D721Med (cell line): Measurements from ENCODE around the gene LSP1.
"Not testable (repeated sequence)": the region's sequence is repeated elsewhere in the genome, so short reads cannot be mapped to it uniquely, and the experiment has no call there.

Source experiments
- DNase-seq: peaks from one replicate; pipeline ENCODE4 v3.0.0; 2011; ENCODE audit warnings: low spot score; ENCODE audit not compliant: insufficient read length
- FAIRE-seq: peaks from 2 replicates; lab custom pipeline; 2011; peaks lifted over from hg19 to GRCh38; lab: Jason Lieb, UNC
- CTCF ChIP-seq: IDR thresholded peaks from 2 replicates; pipeline ENCODE4 v1.5.1; 2012; ENCODE audit warnings: mild to moderate bottlenecking, control low read depth; ENCODE audit not compliant: insufficient read depth; ENCODE audit errors: missing control alignments

Gene LSP1

GRCh38 chr11:1884303-1884700 lies 31.4 kb downstream of the LSP1 start:
- no peak for DNase-seq
- TF ChIP-seq CTCF, result no peak
- no peak for FAIRE-seq

GRCh38 chr11:1886551-1886950 lies 33.7 kb downstream of the LSP1 start:
- DNase-seq, FAIRE-seq: not testable (repeated sequence)

GRCh38 chr11:1887451-1888346 lies 34.8 kb downstream of the LSP1 start:
- FAIRE-seq (no peak), DNase-seq (no peak)
- TF ChIP-seq CTCF, result no peak

GRCh38 chr11:1888347-1888753 lies 35.5 kb downstream of the LSP1 start:
- no peak for TF ChIP-seq CTCF
- FAIRE-seq, result no peak

GRCh38 chr11:1888811-1889210 lies 35.9 kb downstream of the LSP1 start:
- FAIRE-seq (no peak), DNase-seq (no peak)
- TF ChIP-seq CTCF, result no peak

More at GRCh38 chr11:1888347-1888753, 35.5 kb downstream of the LSP1 start:
- DNase-seq, result no peak

GRCh38 chr11:1889224-1889930 lies 36.5 kb downstream of the LSP1 start:
- no peak for TF ChIP-seq CTCF
- DNase-seq, result no peak
- no peak for FAIRE-seq

GRCh38 chr11:1889941-1890855 lies 37.3 kb downstream of the LSP1 start:
- DNase-seq (no peak), FAIRE-seq (no peak)
- no peak for TF ChIP-seq CTCF
